GM12891 (cell line): ENCODE measurements around the gene AHCYL2.

Experiments
- POLR2A ChIP-seq: IDR thresholded peaks from 2 replicates; pipeline ENCODE4 v1.6.1; 2011; ENCODE audit warnings: low read depth, low read length, control low read depth
- POLR2AphosphoS5 ChIP-seq: IDR thresholded peaks from 2 replicates; pipeline ENCODE4 v1.6.1; 2011; ENCODE audit warnings: low read depth, low read length, control low read depth
- SPI1 ChIP-seq: IDR thresholded peaks from 2 replicates; pipeline ENCODE4 v1.6.1; 2011; ENCODE audit warnings: low read depth, low read length, control low read depth
- TAF1 ChIP-seq: IDR thresholded peaks from 2 replicates; pipeline ENCODE4 v1.6.1; 2011; ENCODE audit warnings: low read depth, low read length, control low read depth

DNA sequence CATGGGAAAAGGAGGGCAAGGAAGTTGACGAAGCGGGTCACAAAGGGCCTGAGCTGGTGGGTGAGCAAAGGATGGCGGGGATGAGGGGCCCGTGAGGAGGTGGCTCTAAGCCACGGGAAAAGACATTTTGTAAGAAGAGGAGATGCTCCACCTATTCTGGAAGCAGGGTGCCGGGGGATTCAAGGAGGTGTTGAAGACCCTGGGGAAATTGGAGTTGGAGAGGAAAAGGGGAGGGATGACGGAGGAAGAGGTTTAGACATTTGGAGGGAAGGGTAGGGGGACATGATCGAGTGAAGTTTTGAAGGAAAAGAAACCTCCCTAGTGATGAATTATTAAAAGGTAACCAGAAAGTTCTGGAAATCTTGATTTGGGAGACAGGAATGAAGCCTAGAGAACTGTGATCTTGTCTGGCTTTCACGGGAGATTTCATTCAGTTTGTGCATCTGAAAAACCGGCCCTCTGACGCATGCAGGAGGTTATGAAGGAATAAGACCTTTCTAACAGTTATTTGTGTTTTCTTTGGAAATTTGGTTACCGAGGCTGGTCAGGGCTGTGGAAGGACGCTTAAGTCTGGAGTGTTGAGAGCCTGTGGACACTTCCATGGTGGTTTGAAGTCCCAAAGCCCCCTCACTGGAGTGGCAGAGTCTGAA is 35.0 kb upstream of the AHCYL2 start:
- TF ChIP-seq POLR2A (no peak), TAF1 (no peak), POLR2AphosphoS5 (no peak), SPI1 (no peak)
